ENCODE results near the gene ZSCAN9.
A peak's percentile ranks its signal among the peaks of the same experiment; 100 is the strongest.

The ZSCAN9 gene

GRCh38 chr6:28240471-28240870 is 15.4 kb downstream of the ZSCAN9 start:
- TF ChIP-seq CTCF (IDR thresholded peaks at IDR 0.05; ENCODE audit: control insufficient read depth, extremely low read depth, insufficient read depth), result no peak
- H3K4me3 ChIP-seq (ENCODE audit: low read depth, low read length), result no peak overlapping the region
- no peak for DNase-seq (ENCODE audit: low read depth)

GRCh38 chr6:28243946-28244345 is 18.9 kb downstream of the ZSCAN9 start:
- no peak for DNase-seq (ENCODE audit: low read depth)
- H3K4me3 ChIP-seq (ENCODE audit: low read depth, low read length), result no peak overlapping the region
- TF ChIP-seq CTCF (IDR thresholded peaks at IDR 0.05; ENCODE audit: control insufficient read depth, extremely low read depth, insufficient read depth), result no peak

- no peak for TF ChIP-seq CTCF (IDR thresholded peaks at IDR 0.05; ENCODE audit: control insufficient read depth, extremely low read depth, insufficient read depth)
- no peak overlapping the region for H3K4me3 ChIP-seq (ENCODE audit: low read depth, low read length)
- DNase-seq (ENCODE audit: low read depth), result no peak
Observed at GRCh38 chr6:28245206-28245941, 20.3 kb downstream of the ZSCAN9 start.

- no peak for TF ChIP-seq CTCF (IDR thresholded peaks at IDR 0.05; ENCODE audit: control insufficient read depth, extremely low read depth, insufficient read depth)
- no peak overlapping the region for H3K4me3 ChIP-seq (ENCODE audit: low read depth, low read length)
- DNase-seq (ENCODE audit: low read depth), result no peak
Observed at GRCh38 chr6:28248916-28249315, 23.8 kb downstream of the ZSCAN9 start.

- DNase-seq (ENCODE audit: low read depth), result no peak
- peak overlapping the region; percentile 89 for H3K4me3 ChIP-seq (ENCODE audit: low read depth, low read length)
- no peak for TF ChIP-seq CTCF (IDR thresholded peaks at IDR 0.05; ENCODE audit: control insufficient read depth, extremely low read depth, insufficient read depth)
Observed at GRCh38 chr6:28250747-28251146, 25.7 kb downstream of the ZSCAN9 start.

GRCh38 chr6:28251661-28252008 is 26.6 kb downstream of the ZSCAN9 start:
- TF ChIP-seq CTCF (IDR thresholded peaks at IDR 0.05; ENCODE audit: control insufficient read depth, extremely low read depth, insufficient read depth), result no peak
- no peak for DNase-seq (ENCODE audit: low read depth)
- peak overlapping the region; percentile 89 for H3K4me3 ChIP-seq (ENCODE audit: low read depth, low read length)
